Astrocyte of the spinal cord (primary cell): ENCODE measurements around the gene SLC44A1.
A peak's percentile ranks its signal among the peaks of the same experiment; 100 is the strongest.

Experiments
- DNase-seq: peaks from one replicate; pipeline ENCODE4 v3.0.0; 2011; ENCODE audit warnings: low read depth, low spot score
- H3K4me3 ChIP-seq: 2 replicates; pipeline ENCODE4 v1.5.1; 2011; ENCODE audit warnings: low read depth, mild to moderate bottlenecking, low read length, moderate library complexity
- CTCF ChIP-seq: IDR thresholded peaks from 2 replicates; pipeline ENCODE4 v1.5.1; 2012; ENCODE audit warnings: low read depth, mild to moderate bottlenecking, low read length, inconsistent platforms
- in situ Hi-C: cut with HindIII; loops from 2 replicates; pipeline ENCODE4 v1.10.0; 2017; ENCODE audit warnings: low sequenced_read_pairs

SLC44A1 gene

DNA sequence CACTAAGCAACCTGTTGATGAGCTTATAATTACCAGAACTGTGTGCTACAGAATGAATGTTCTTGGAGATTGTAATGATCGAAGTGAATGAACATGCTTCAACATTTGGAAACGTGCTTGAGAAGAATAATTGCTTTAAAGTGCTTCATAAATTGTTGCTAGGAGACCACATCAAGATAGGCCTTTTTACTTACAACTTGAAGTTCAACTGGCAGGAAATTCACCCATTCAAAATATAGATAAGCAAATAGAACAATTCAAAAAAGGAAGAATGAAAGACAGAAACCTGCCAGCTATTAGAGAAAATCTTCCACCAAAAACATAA is 38.0 kb upstream of the SLC44A1 start:
- no peak for TF ChIP-seq CTCF
- in situ Hi-C loops: no loop called here
- DNase-seq: peak; percentile 19
- no peak overlapping the region for H3K4me3 ChIP-seq

DNA sequence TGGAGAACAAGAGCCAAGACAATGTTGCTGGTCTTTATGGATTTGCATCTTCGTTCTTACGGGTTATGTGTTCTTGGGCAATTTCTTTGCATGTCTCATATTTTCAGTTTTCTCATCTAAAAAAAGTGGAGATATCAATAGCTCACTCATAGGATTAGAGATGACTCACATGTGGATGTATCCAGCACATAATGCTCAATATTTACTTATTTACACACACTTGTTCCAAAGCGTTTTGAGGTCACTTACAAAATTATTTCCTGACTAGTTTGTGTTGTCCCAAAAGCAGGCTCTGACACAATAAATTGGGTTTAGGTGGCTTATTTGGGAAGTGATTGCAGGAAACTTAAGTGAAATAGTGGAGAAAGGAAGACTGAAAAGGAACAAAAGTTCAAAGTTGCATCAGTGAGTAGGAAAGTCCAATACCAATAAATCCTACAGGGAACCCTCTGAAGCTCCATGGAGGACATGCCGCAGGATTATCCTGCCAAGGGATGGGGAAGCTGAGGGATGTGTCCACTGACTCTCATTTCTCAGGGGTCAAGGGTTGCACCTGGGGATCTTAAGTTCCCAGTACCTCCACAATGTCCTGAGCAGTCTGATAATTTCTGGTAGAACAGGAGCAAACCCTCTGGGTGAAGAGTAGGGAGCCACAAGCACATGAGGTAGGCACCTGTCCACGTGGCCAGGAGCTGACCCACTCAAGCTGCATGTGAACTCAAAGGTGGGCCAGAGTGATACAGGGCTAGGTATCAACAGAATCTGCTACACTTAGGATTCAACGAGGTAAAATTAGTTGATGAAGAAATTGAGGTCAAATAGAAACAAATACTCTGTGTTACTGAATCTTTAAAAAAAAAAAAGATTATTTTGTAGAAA is 37.4 kb upstream of the SLC44A1 start:
- DNase-seq: no peak
- TF ChIP-seq CTCF: no peak
- in situ Hi-C loops: no loop called here
- no peak overlapping the region for H3K4me3 ChIP-seq

- H3K4me3 ChIP-seq: no peak overlapping the region
- no peak for DNase-seq
- TF ChIP-seq CTCF: no peak
- in situ Hi-C loops: no loop called here
Measured at GRCh38 chr9:105216440-105217178, 27.8 kb upstream of the SLC44A1 start.

DNA sequence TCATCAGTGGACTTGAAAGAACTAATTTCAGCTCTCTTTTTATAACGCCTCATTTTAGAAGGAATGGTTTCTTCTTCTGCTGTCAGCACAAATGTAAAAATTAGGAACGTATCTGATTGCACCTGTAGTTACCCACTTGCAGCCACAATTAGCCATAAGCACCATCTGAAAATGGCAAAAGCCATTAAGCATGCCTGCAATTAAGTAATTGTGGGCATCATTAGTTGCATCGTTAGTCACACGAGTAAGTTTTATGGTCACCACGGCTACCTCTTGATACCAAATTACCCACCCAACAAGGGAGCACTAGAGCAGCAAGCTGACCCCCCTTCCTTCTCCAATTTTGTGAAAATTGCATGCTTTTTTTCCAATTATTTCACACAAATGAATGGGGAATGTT is 25.8 kb upstream of the SLC44A1 start:
- no peak for TF ChIP-seq CTCF
- H3K4me3 ChIP-seq: no peak overlapping the region
- in situ Hi-C loops: no loop called here
- no peak for DNase-seq

GRCh38 chr9:105219291-105219805 is 25.1 kb upstream of the SLC44A1 start:
- in situ Hi-C loops: no loop called here
- TF ChIP-seq CTCF: no peak
- no peak for DNase-seq
- H3K4me3 ChIP-seq: no peak overlapping the region

- DNase-seq: no peak
- in situ Hi-C loops: no loop called here
- no peak overlapping the region for H3K4me3 ChIP-seq
- TF ChIP-seq CTCF: no peak
Measured at GRCh38 chr9:105220451-105220850, 24.0 kb upstream of the SLC44A1 start.
